Ectodermal cell (in vitro differentiated cells): ENCODE results near the gene KRT77.

Experiments
- H3K27ac ChIP-seq: 2 replicates; pipeline ENCODE4 v1.7.0; 2013; ENCODE audit warnings: mild to moderate bottlenecking, low read depth, low read length; ENCODE audit not compliant: insufficient read depth, poor library complexity, severe bottlenecking
- H3K27me3 ChIP-seq: 2 replicates; pipeline ENCODE4 v1.7.0; 2013; ENCODE audit warnings: mild to moderate bottlenecking, low read length; ENCODE audit not compliant: insufficient read depth, control insufficient read depth, poor library complexity, severe bottlenecking
- H3K36me3 ChIP-seq: one replicate; pipeline ENCODE4 v1.7.0; 2013; ENCODE audit warnings: low read length; ENCODE audit not compliant: control insufficient read depth, insufficient read depth
- H3K4me1 ChIP-seq: one replicate; pipeline ENCODE4 v1.7.0; 2013; ENCODE audit warnings: low read length; ENCODE audit not compliant: control insufficient read depth, insufficient read depth
- H3K4me3 ChIP-seq: 2 replicates; pipeline ENCODE4 v1.7.0; 2013; ENCODE audit warnings: low read depth, low read length, control low read depth; ENCODE audit not compliant: insufficient read depth
- H3K9me3 ChIP-seq: 2 replicates; pipeline ENCODE4 v1.7.0; 2013; ENCODE audit warnings: mild to moderate bottlenecking, low read length, moderate library complexity; ENCODE audit not compliant: control insufficient read depth
- WGBS, 2 experiments: methylation state at CpG; one replicate each; pipeline ENCODE4 v1.1.7; 2013; ENCODE audit warnings: missing lambda C conversion rate in 2 of 2; 5-methylcytosine and 5-hydroxymethylcytosine counted together

KRT77 gene

GRCh38 chr12:52710730-52711129, 7.4 kb upstream of the KRT77 start:
- WGBS, 2 experiments: 95 to 100% methylated on average over 1 of the region's 1 CpG
- Histone ChIP-seq H3K4me1 (peaks cover 7% of the 10 kb centered on the region), H3K27me3 (peaks cover 31% of the 10 kb centered on the region), H3K27ac (no peak overlapping the region), H3K4me3 (no peak overlapping the region), H3K9me3 (no peaks in the 10 kb centered on the region), H3K36me3 (no peaks in the 10 kb centered on the region)

GRCh38 chr12:52708010-52708409, 4.7 kb upstream of the KRT77 start:
- 45 to 62% methylated on average over 3 to 4 of the region's 4 CpGs for WGBS, 2 experiments
- no peak overlapping the region for H3K27ac ChIP-seq
- no peak overlapping the region for H3K4me3 ChIP-seq
- no peaks in the 10 kb centered on the region for H3K9me3 ChIP-seq
- peaks cover 4% of the 10 kb centered on the region for H3K27me3 ChIP-seq
- H3K36me3 ChIP-seq: no peaks in the 10 kb centered on the region
- H3K4me1 ChIP-seq: peaks cover 5% of the 10 kb centered on the region

GRCh38 chr12:52704464-52704863, 1.1 kb upstream of the KRT77 start:
- H3K27ac ChIP-seq: no peak overlapping the region
- WGBS, 2 experiments: 89 to 92% methylated on average over 7 of the region's 7 CpGs
- H3K4me3 ChIP-seq: no peak overlapping the region
- no peaks in the 10 kb centered on the region for H3K9me3 ChIP-seq
- H3K4me1 ChIP-seq: peaks cover 5% of the 10 kb centered on the region
- no peaks in the 10 kb centered on the region for H3K36me3 ChIP-seq
- no peaks in the 10 kb centered on the region for H3K27me3 ChIP-seq

- WGBS, 2 experiments: 76 to 78% methylated on average over 1 of the region's 1 CpG
- Histone ChIP-seq H3K27ac (no peak overlapping the region), H3K36me3 (no peaks in the 10 kb centered on the region), H3K4me1 (peaks cover 9% of the 10 kb centered on the region), H3K4me3 (no peak overlapping the region), H3K9me3 (no peaks in the 10 kb centered on the region), H3K27me3 (no peaks in the 10 kb centered on the region)
Measured at GRCh38 chr12:52703878-52704277, 554 bp upstream of the KRT77 start.

- Histone ChIP-seq H3K36me3 (no peaks in the 10 kb centered on the region), H3K9me3 (no peaks in the 10 kb centered on the region), H3K4me3 (no peak overlapping the region), H3K27ac (no peak overlapping the region), H3K4me1 (peaks cover 9% of the 10 kb centered on the region), H3K27me3 (no peaks in the 10 kb centered on the region)
- WGBS, 2 experiments: 82 to 83% methylated on average over 2 of the region's 2 CpGs
Measured at GRCh38 chr12:52702338-52702737, 986 bp downstream of the KRT77 start.

- no peaks in the 10 kb centered on the region for H3K27me3 ChIP-seq
- no peaks in the 10 kb centered on the region for H3K9me3 ChIP-seq
- no peaks in the 10 kb centered on the region for H3K36me3 ChIP-seq
- WGBS, 2 experiments: 85 to 86% methylated on average over 12 of the region's 12 CpGs
- no peak overlapping the region for H3K27ac ChIP-seq
- peaks cover 9% of the 10 kb centered on the region for H3K4me1 ChIP-seq
- no peak overlapping the region for H3K4me3 ChIP-seq
Measured at GRCh38 chr12:52701281-52701680, 2.0 kb downstream of the KRT77 start.

GRCh38 chr12:52699960-52700359, 3.4 kb downstream of the KRT77 start:
- H3K9me3 ChIP-seq: no peaks in the 10 kb centered on the region
- H3K4me1 ChIP-seq: peaks cover 9% of the 10 kb centered on the region
- no peaks in the 10 kb centered on the region for H3K27me3 ChIP-seq
- WGBS, 2 experiments: 95 to 96% methylated on average over 2 of the region's 2 CpGs
- H3K36me3 ChIP-seq: no peaks in the 10 kb centered on the region
- H3K4me3 ChIP-seq: no peak overlapping the region
- H3K27ac ChIP-seq: no peak overlapping the region

- H3K27ac ChIP-seq: no peak overlapping the region
- peaks cover 9% of the 10 kb centered on the region for H3K4me1 ChIP-seq
- H3K4me3 ChIP-seq: no peak overlapping the region
- H3K9me3 ChIP-seq: no peaks in the 10 kb centered on the region
- 88 to 91% methylated on average over 2 of the region's 2 CpGs for WGBS, 2 experiments
- H3K36me3 ChIP-seq: no peaks in the 10 kb centered on the region
- H3K27me3 ChIP-seq: no peaks in the 10 kb centered on the region
Measured at GRCh38 chr12:52699373-52699772, 4.0 kb downstream of the KRT77 start.

- no peaks in the 10 kb centered on the region for H3K27me3 ChIP-seq
- H3K27ac ChIP-seq: no peak overlapping the region
- no peaks in the 10 kb centered on the region for H3K36me3 ChIP-seq
- H3K9me3 ChIP-seq: no peaks in the 10 kb centered on the region
- H3K4me3 ChIP-seq: no peak overlapping the region
- peaks cover 9% of the 10 kb centered on the region for H3K4me1 ChIP-seq
- WGBS, 2 experiments: 80 to 81% methylated on average over 11 of the region's 11 CpGs
Measured at GRCh38 chr12:52698651-52699340, 4.5 kb downstream of the KRT77 start.

- Histone ChIP-seq H3K36me3 (no peaks in the 10 kb centered on the region), H3K4me1 (peaks cover 10% of the 10 kb centered on the region), H3K27me3 (peaks cover 4% of the 10 kb centered on the region), H3K27ac (no peak overlapping the region), H3K9me3 (no peaks in the 10 kb centered on the region), H3K4me3 (no peak overlapping the region)
- WGBS, 2 experiments: 68 to 82% methylated on average over 2 of the region's 2 CpGs
Measured at GRCh38 chr12:52697058-52697582, 6.2 kb downstream of the KRT77 start.
